Measurements from ENCODE around the gene ARFRP1. TPM values are rescaled to one million over a fixed set of nuclear protein-coding genes. Genes with fewer than 3 reads are reported as not detected.

ARFRP1 gene
- total and polyA plus RNA-seq, 2 of the 13 experiments (the other 11 are each of a cell fraction or from before 2014, with no cell fraction given), result 32.0 to 51.1 TPM

DNA sequence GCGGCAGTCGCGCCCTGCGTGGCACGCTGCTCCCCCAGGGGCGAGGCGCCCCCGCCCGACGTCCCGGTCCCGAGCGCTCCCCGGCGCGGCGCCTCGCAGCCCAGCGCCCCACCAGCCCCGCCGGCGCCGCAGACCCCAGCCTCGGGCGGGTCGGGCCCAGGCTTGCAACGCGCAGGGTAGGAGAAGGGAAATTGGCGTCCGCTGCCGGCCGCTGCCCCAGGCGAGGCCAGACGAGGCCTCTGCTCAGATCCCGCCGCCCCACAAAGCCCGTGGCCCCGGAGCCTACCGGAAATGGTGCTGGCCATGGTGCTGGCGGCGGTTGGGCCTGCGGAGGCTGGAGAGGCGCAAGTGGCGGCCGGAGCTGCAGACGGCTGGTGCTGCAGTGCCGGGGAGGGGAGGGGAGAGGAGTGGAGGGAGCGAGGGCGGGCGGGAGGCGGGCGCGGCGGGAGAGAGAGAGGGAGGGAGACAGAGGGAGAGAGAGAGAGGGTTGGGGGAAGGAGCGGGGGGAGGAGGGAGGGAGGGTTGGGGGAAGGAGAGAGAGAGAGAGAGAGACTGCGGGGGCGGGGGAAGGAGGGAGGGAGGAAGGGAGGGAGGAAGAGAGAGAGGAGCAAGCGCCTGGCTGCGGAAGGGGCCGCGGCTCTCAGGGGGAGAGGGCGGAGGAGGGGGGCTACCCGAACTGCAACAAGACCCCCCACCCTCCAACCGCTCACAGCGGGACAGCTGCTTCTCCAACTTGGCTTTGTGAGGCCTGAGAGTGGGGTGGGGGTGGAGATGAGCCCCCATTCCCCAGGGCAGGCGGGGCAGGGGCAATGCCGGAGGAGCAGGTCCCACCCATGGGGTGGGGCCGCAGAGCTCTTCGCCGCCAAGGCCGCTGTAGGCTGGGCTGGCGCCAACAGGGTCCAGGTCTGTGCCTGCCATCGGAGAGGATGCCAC lies 54.5 kb downstream of the ARFRP1 start, which contains the start of gene STMN3 (continued):
- TF ChIP-seq ZNF775 (CRISPR knock-in tag; IDR thresholded peaks at IDR 0.05; ENCODE audit: borderline replicate concordance), result 0 out of 2 replicates have a peak, but pooled peaks have one; percentile 83
- TF ChIP-seq ZFYVE20 (CRISPR knock-in tag; IDR thresholded peaks at IDR 0.05; ENCODE audit: borderline replicate concordance, low read depth), result peak; percentile 98; the same call in 1 of the 2 replicates
- TF ChIP-seq, protein P1, sequence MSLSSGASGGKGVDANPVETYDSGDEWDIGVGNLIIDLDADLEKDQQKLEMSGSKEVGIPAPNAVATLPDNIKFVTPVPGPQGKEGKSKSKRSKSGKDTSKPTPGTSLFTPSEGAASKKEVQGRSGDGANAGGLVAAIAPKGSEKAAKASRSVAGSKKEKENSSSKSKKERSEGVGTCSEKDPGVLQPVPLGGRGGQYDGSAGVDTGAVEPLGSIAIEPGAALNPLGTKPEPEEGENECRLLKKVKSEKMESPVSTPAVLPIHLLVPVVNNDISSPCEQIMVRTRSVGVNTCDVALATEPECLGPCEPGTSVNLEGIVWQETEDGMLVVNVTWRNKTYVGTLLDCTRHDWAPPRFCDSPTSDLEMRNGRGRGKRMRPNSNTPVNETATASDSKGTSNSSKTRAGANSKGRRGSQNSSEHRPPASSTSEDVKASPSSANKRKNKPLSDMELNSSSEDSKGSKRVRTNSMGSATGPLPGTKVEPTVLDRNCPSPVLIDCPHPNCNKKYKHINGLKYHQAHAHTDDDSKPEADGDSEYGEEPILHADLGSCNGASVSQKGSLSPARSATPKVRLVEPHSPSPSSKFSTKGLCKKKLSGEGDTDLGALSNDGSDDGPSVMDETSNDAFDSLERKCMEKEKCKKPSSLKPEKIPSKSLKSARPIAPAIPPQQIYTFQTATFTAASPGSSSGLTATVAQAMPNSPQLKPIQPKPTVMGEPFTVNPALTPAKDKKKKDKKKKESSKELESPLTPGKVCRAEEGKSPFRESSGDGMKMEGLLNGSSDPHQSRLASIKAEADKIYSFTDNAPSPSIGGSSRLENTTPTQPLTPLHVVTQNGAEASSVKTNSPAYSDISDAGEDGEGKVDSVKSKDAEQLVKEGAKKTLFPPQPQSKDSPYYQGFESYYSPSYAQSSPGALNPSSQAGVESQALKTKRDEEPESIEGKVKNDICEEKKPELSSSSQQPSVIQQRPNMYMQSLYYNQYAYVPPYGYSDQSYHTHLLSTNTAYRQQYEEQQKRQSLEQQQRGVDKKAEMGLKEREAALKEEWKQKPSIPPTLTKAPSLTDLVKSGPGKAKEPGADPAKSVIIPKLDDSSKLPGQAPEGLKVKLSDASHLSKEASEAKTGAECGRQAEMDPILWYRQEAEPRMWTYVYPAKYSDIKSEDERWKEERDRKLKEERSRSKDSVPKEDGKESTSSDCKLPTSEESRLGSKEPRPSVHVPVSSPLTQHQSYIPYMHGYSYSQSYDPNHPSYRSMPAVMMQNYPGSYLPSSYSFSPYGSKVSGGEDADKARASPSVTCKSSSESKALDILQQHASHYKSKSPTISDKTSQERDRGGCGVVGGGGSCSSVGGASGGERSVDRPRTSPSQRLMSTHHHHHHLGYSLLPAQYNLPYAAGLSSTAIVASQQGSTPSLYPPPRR (CRISPR knock-in tag; IDR thresholded peaks at IDR 0.05; ENCODE audit: borderline replicate concordance), result peak; percentile 78
- TF ChIP-seq CREBL2 (CRISPR knock-in tag; IDR thresholded peaks at IDR 0.05; ENCODE audit: borderline replicate concordance), result peak; percentile 98
- TF ChIP-seq U2AF2 (IDR thresholded peaks at IDR 0.05; ENCODE audit: low read depth, low read length), result no peak
- peak; percentile 77 for TF ChIP-seq RBAK (CRISPR knock-in tag; IDR thresholded peaks at IDR 0.05)
- peak; percentile 84 for TF ChIP-seq ISL2 (CRISPR knock-in tag; IDR thresholded peaks at IDR 0.05)
- peak; percentile 99 for TF ChIP-seq HNRNPK (IDR thresholded peaks at IDR 0.05; ENCODE audit: low read depth, low read length, poor library complexity, severe bottlenecking)
- TF ChIP-seq SKIL (CRISPR knock-in tag; IDR thresholded peaks at IDR 0.05; ENCODE audit: borderline replicate concordance), result peak; percentile 90
- TF ChIP-seq HNRNPL (IDR thresholded peaks at IDR 0.05; ENCODE audit: low read depth, low read length), result no peak
- TF ChIP-seq ZNF496 (CRISPR knock-in tag; IDR thresholded peaks at IDR 0.05; ENCODE audit: insufficient replicate concordance), result peak; percentile 60
- TF ChIP-seq, protein P2, sequence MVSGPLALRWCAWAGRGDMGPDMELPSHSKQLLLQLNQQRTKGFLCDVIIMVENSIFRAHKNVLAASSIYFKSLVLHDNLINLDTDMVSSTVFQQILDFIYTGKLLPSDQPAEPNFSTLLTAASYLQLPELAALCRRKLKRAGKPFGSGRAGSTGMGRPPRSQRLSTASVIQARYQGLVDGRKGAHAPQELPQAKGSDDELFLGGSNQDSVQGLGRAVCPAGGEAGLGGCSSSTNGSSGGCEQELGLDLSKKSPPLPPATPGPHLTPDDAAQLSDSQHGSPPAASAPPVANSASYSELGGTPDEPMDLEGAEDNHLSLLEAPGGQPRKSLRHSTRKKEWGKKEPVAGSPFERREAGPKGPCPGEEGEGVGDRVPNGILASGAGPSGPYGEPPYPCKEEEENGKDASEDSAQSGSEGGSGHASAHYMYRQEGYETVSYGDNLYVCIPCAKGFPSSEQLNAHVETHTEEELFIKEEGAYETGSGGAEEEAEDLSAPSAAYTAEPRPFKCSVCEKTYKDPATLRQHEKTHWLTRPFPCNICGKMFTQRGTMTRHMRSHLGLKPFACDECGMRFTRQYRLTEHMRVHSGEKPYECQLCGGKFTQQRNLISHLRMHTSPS (CRISPR knock-in tag; IDR thresholded peaks at IDR 0.05; ENCODE audit: low read depth), result no peak; the same call in 1 of the 2 replicates
- peak; percentile 29; the same call in 1 of the 2 replicates for TF ChIP-seq ZNF292 (CRISPR knock-in tag; IDR thresholded peaks at IDR 0.05; ENCODE audit: borderline replicate concordance, low read depth)
- no peak for TF ChIP-seq MAFK (conservative IDR thresholded peaks at IDR 0.05 in 1 of 2, IDR thresholded peaks at IDR 0.05 in 1 of 2; ENCODE audit: low read length in 2 of 2)
- TF ChIP-seq ZBTB21 (CRISPR knock-in tag; IDR thresholded peaks at IDR 0.05), result peak; percentile 82; the same call in 1 of the 2 replicates
- no peak for TF ChIP-seq FOXJ3 (CRISPR knock-in tag; IDR thresholded peaks at IDR 0.05; ENCODE audit: borderline replicate concordance)
- TF ChIP-seq SP1 (IDR thresholded peaks at IDR 0.05), result no peak
- peak; percentile 78 for TF ChIP-seq SP1 (CRISPR knock-in tag; IDR thresholded peaks at IDR 0.05)
